ENCODE measurements around the gene EPHA6.

DNA sequence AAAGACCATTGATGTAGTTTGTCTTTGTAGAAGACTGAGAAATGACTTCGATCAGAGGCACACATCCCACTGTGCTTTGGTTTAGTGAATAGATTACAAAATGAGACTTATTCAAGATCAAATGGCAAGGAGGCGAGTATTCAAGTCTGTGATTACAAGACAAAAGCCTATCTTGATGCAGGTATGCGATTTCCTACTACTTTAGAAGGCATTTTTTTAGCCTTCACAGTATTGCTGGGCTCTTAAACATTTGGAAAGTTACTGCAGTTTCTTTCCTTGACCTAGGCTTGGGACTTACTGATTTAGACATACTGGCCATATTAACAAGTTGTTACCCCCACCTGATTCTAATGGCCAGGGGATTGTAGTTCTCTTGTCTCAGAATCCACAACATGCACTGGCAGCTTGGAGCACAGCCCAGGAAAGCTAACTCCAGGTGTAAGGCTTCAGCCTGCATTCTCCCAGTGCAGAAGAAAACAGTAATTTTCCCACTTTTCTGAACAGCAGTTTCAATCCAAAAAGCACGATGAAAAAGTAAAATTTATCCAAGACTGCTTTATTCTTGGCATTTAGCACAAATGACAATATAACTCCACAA lies 311.6 kb downstream of the EPHA6 start:
- TF ChIP-seq FOXK2 (IDR thresholded peaks at IDR 0.05) (no peak), ZNF384 (IDR thresholded peaks at IDR 0.05) (no peak), HDGF (IDR thresholded peaks at IDR 0.05; ENCODE audit: borderline replicate concordance) (no peak), CTBP1 (IDR thresholded peaks at IDR 0.05; ENCODE audit: borderline replicate concordance) (no peak), SUZ12 (IDR thresholded peaks at IDR 0.05) (no peak), TARDBP (IDR thresholded peaks at IDR 0.05) (no peak), FOXA1 (IDR thresholded peaks at IDR 0.05) (no peak), BHLHE40 (IDR thresholded peaks at IDR 0.05; ENCODE audit: borderline replicate concordance) (no peak), ELF4 (IDR thresholded peaks at IDR 0.05) (no peak), SP1 (IDR thresholded peaks at IDR 0.05) (no peak), FOXM1 (IDR thresholded peaks at IDR 0.05; ENCODE audit: borderline replicate concordance) (no peak), ARNT (IDR thresholded peaks at IDR 0.05) (no peak)
- TF ChIP-seq, protein P1, sequence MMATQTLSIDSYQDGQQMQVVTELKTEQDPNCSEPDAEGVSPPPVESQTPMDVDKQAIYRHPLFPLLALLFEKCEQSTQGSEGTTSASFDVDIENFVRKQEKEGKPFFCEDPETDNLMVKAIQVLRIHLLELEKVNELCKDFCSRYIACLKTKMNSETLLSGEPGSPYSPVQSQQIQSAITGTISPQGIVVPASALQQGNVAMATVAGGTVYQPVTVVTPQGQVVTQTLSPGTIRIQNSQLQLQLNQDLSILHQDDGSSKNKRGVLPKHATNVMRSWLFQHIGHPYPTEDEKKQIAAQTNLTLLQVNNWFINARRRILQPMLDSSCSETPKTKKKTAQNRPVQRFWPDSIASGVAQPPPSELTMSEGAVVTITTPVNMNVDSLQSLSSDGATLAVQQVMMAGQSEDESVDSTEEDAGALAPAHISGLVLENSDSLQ (IDR thresholded peaks at IDR 0.05), result no peak

All from HEK293T (cell line).